CD4-positive, alpha-beta T cell treated with Interleukin-12 subunit alpha and Interleukin-12 subunit beta, for 1 hour (primary cell): ENCODE results near the gene CFAP157.
"Not testable (repeated sequence)": the region's sequence is repeated elsewhere in the genome, so short reads cannot be mapped to it uniquely, and the experiment has no call there.

ENCODE experiments used
- DNase-seq: peaks from one replicate; pipeline ENCODE4 v3.0.0-alpha.2; 2020

CFAP157 gene

DNA sequence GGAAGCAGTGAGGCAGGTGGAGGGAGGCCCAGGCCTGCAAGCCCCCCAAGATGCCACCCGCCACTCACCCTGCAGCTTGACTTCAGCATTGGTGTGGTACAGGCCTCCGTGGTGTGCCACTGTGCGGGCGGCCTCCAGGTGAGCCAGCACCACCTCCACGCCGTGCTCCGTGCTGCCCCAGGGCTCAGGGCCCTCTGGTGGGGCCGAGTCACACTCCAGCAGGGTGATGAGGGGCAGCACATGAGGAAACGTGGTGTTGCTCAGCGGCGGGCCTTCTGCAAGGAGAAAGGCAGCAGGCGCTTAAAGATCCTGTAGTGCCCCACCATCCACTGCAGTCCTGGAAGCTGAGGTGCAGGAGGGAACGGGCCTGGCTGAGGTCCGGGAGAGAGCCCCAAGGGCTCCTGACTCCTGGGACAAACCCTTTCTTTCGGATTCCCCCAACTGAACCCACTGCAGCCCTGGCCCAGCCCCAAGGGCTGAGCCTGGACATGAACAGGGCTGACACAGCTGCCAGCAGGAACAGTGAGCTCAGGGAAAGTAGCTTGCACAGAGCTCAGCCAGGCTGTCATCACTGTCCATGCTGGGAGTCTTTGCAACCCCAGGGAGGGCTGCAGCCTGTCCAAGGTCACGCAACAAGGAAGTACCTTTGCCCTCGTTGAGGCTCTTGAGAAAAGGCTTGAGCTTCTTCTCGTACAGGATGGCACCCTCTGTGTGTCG, 33.0 kb downstream of the CFAP157 start:
- DNase-seq: no peak

DNA sequence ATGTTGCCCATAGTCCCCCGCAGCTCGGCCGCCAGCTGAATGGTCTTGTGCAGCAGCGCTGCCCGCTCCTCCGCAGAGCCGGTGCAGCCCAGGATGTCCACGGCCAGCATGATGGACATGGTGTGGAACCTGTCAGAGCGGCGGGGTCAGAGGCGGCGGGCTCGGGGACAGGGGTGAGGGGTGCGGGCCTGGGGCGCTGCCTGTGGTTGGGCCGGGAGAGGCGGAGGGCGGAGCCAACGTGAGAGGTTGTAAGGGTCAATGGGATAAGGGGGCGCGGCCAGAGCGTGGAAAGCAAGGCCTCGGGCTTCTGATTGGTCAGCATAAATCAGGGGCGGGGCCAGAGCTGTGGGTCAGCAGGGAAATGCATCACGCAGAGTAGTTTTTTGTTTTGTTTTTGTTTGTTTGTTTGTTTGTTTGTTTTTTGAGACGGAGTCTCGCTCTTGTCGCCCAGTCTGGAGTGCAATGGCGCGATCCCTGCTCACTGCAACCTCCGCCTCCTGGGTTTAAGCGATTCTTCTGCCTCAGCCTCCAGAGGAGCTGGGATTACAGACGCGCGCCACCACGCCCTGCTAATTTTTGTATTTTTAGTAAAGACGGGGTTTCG, 35.1 kb downstream of the CFAP157 start:
- DNase-seq: no peak

DNA sequence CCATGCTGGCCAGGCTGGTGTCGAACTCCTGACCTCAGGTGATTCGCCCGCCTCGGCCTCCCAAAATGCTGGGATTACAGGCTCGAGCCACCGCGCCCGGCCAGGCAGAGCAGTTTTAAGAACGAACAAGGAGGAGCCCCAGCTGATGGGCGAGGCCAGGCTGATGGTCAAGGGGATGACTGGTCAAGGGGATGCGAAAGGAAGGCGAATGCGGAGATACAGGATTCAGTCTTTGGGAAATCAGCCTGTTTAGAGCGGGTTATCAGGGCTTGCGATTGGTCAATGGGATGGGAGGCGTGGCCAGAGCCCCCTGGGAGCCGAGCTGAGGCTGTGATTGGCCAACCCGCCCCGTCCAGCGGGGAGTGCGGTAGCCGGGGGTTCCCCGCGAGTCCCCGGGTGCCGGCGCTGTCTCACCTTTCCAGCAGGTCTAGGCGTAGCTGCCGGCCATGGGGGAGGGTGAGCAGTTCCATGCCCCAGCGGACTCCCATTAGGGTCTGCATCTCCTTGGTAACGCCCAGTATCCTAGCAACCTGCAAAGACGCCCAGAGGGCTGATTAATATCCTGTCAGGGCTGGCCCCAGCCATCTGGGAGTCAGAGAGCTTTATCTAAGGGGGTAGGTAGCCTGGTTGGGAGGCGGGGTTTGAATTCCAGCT, 35.8 kb downstream of the CFAP157 start:
- DNase-seq: no peak

DNA sequence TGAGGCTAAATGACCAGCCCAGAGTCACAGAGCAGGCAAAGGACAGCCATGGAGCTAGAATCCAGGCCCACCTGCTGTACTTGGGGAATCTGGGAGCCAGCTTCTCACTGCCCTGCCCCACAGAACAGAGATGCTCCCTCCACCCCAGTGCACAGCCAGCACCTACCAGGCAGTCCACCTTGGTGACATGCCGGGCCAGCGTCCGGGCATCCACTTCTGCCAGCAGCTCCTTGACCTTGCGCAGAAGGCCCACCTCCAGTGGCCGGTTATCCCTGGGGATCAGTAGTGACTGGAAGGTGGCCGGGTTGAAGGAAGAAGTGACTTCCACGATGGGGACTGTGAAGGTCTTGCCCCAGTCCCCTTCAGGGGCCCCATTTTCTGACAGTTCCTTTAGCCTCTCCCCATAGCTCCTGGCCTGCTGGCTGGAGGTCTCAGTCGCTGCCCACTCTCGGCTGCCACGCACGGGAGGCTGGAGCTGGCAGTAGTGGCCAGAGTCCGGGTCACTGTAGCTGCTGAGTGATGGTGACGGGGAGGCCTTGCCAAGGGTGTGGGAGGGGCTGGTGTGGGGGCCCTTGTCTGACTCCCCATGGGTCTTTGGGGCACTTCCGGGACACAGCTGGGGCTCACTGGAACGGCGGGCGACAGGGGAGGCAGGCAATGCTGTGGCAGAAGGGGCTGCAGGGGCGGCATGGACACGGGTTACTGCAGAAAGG, 37.8 kb downstream of the CFAP157 start:
- no peak for DNase-seq

DNA sequence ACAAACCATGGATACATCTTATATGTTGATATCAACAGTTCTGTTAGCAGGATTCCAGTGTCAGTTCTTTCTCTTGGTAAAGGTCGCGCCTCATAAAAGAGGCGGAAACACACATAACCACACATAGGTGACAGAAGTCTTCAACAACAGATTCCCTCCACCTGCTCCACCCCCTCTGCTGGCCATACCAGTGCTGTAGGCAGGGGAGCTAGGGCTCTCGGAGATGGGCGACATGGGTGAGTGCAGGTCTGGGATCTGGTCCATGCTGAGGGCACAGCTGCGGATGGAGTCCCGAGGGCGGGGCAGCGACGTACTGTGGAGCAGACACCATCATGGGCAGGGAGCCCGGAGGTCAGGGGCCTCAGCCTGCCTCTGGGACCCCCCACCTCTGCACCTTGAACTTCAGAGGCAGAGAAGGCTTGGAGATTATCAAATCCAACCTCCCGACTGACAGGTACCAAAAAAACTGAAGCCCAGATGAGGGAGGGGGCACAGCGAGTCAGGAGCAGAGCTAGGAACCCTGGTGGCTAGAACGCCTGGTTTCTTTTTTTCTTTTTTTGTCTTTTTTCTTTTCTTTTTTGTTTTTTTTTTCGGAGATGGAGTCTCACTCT, 40.3 kb downstream of the CFAP157 start:
- DNase-seq: peak; percentile 48

DNA sequence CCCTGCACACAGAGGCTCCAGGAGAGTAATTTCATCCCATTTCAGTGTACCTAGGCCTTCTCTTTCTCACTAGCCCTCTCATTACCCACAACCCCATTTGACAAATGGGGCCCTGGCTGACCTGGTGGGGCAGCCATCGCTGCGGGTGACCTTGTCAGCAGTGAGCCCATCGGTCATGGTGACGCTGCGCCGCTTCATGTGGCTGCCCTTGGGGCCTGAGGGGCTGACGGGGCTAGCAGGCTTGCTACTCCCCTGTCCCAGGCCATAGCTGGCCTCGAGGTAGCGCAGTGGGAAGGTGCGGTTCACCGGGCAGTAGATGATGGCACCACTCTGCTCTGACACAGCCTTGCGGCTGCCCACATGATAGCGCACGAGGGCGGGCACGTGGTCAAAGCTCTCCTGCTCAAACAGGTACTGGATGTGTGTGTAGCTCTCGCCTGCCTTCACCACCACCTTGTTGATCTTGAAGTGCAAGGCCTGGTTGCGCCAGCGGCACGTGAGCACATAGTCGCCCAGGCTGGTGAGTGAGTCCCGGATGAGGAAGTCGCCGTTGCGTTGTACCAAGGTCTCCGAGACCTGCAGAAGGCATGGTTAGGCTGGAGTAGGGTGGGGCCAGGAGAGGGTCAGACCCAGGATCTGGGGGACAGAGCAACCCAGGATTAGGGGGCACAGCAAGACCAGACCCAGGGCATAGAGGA, 42.5 kb downstream of the CFAP157 start:
- no peak for DNase-seq

DNA sequence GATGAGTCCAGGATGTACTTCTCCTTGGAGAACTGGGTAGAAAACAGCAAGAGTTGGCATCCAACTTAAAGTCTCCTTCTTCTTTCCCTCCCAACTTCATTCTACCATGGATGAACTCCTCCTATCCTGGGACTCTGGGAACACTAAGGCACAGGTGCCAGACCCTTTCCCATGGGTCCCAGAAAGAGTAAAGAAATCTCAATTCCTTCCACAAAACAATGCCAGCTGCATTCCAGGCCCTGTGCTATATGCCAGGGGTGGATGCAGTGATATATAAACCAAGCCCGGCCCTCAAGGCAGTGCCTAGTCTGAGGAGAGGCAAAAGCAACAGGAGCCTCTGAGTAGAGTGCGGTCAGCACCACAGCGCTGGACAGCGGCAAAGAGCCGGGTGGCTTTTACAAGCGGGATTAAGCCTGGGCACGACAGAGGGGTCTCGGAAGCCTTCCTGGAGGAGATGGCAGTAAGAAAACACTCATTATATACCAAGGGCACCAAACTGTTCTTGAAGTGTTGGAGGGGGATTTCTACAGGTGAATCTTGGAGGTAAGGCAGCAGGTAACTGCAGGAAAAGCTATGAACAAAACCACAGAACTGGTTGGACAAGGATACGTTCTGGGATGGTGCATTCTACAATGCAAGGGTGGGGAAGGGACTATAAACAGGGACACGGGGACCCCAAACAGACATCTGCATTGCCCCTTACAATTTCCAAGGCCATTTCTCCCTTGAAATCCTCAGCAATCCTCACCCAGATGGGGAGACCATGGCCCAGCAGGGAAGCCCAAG, 44.7 kb downstream of the CFAP157 start:
- no peak for DNase-seq

DNA sequence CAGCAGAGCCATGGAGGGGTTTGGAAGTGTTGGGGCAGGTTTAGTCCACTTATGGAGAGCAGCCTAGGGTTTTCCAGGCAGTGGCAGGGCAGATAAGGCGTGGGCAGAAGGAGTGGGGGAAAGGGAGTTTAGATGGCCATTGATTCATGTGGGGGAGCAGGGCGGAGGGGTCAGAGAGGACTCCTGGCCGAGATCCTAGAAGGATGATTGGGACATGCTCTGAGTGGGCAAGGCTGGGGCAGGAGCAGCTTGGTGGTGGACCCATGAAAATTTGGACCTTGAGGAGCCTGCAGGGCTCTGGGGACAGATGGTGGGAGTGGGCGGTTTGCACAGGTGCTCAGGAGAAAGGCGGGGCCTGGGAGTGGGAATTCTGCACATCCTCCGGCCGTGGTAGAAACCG, 46.4 kb downstream of the CFAP157 start:
- DNase-seq: no peak

DNA sequence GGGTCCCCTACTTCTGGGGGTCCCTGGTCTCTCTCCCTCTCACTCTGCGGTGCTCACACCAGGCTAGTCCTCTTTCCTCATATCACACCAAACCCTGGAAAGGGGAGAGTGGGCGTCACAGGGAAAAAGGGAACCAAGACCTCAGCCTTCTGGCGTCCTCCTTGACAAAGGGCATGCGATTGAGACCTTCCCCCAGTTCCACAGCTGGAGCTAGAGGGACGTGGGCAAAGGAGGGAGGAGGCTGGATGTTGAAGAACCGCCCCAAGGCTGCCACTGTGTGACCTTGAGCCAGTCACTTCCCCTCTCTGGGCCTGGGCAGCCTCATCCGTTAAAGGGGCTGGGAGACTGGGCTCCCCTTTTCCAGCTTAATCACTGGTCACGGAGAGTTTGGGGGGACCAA, 46.8 kb downstream of the CFAP157 start:
- no peak for DNase-seq

DNA sequence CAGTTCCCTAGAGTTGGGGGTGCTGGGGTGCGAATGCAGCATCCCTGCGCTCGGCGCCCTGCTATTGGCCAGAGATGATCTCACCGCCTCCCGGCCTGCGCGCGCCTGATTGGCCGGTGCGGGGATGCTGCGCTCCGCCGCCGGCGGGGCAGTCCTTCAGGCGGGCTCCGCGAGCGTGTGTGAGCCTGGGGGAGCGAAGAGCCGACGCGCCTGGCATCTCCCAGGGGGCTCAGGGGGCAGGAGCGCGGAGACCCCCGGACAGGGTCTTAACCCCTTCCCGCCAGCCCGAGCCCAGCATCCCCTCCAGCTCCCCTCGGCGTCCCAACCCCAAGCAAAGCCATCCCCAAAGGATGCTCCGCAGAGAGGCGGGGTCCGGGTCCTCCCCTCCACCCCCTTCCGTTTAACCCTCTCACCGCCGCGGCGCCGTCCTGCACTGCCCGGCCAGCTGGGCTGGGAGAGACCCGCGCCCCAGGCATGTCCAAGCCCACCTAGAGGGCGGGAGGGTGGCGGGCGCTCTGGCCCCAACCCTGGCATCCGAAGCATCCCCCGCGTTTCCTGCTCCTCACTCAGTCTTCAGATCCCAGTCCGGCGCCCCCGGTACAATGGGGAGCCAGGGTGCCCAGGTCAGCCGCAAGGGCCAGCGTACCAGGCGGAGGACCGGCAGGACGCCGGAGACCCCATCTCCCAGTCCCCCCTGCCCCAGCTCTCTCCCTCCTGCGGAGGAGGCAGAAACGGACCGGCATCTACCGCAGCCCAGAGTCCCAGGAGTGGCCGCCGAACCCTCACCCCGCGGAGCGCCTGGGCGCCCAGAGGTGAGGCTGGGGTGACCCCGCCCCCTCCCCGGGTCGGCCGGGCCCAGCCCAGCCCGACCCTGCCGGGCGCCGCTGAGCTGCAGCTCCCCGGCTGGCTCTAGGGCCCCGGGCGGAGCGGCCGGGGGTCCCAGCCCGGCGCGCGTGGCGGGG, 47.6 kb downstream of the CFAP157 start:
- no peak for DNase-seq

DNA sequence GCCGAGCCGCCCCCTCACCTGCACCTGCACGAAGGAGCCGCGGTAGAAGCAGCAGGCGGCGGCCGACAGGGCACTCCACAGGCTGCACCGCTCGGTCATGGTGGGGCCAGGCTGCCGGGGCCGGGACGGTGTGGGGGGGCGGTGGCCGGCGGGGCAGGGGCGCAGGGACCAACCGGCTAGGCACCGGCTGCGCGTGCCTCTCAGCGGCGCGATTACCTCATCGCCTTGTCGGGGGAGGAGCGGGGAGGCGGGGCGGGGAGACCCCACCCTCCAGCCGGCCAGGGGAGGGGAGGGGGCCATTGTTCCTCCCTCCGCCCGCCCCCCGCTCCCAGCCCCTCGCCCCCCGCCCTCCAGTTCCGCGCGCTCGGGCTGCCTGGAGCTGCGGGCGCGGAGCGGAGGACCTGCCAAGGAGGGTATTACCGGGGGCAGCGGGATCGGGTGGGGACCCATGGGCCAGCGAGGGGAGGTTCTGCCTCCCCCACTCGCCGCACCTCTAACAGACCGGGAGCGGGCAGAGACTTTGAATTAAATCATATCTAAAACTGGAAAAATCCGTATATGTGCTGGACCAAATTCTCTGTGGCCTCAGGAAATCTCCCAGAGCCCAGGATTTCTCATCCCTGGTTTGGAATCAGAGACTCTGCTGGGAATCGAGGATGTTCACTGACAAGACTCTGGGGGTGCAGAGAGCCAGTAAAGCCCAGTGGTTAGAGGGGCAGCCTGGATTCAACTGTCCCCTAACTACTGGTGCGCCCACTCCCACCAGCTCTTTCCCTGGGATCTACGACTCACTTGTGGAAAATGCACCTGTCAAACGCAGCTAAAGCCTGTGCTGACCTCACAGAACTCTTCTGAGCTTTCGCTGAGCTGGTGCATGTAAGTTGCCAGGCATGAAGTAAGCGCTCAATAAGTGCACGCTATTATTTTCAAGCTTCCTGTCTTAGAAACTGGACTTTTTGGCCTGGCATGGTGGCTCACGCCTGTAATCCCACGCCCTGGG, 48.6 kb downstream of the CFAP157 start:
- DNase-seq: no peak

DNA sequence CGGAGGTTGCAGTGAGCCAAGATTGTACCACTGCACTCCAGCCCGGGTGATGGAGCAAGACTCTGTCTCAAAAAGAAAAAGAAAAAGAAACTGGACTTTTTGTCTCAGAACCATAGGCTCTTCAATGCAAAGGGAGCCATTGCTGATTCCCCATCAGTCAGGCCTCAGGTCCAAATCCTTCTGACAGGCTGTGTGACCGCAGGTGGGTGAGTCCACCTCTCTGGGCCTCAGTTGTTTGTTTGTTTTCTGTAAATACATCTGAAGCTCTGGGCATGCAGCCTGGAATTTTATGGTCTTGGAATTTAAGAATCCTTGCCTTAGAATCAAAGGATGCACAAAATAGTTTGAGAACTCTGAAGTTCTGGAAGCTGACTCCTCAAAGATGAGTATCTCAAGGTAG, 49.4 kb downstream of the CFAP157 start:
- DNase-seq: no peak

DNA sequence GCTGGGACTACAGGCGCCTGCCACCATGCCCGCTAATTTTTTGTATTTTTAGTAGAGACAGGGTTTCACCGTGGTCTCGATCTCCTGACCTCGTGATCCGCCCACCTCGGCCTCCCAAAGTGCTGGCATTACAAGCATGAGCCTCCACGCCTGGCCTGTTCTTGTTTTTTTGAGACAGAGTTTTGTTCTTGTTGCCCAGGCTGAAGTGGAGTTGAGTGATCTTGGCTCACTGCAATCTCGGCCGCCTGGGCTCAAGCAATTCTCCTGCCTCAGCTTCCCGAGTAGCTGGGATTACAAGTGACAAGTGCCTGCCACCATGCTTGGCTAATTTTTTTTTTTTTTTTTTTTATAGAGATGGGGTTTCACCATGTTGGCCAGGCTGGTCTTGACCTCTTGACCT, 50.0 kb downstream of the CFAP157 start:
- DNase-seq: not testable (repeated sequence)

DNA sequence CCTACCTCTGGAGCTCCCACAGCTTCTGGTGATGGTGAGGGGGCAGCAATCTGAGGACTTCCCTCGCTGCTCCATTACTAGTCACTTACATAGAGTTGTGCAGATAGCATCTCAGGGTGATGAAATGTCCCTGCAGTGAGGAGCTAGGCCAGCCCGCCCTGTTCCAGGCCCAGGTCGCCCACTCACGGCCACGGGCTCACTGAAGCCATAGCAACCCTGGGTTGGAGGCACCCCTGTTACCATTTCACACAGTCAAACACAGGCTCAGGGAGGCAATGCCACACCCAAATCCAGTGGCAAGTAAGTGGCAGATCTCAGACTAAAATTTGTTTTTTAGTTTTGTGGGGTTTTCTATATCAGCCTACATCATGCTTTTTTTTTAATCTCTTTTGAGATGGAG, 52.1 kb downstream of the CFAP157 start:
- no peak for DNase-seq

DNA sequence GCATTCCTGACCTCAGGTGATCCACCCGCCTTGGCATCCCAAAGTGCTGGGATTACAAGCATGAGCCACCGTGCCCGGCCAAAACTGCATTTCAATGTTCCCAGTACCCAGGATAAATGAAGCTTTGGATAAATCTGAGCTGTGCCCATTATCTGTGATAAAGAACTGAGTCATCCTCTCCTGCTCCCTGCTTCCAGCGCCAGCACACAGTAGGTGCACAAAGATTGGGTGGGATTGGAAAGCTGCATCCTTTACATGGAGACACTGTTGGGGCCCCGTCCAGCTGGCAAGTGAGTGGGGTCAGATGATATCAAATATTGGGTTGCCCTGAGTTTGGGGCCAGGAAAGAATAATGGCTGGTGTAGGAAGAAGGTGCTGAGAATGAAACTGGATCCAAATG, 54.3 kb downstream of the CFAP157 start:
- DNase-seq: no peak

DNA sequence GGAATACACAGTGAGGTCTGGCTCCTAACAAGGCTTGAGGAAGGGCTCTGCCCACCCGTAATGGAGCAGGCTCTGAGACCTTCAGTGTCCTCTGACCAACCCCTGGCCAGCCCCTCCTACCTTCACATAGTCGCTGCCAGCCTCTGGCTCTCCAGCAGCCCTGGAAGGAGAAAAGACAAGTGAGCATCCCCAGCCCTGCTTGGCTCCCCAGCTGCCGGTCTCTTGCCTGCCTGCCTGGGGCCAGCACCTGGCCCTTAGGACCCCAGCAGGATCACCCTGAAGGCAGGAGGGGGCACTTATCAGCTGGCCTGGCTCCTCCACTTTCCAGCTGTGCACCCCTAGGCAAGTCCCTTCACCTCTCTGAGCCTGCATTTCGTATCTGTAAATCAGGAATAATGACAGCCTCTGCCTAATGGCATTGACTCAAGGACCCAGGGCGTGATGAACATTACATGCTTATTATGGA, 54.7 kb downstream of the CFAP157 start:
- DNase-seq: no peak

DNA sequence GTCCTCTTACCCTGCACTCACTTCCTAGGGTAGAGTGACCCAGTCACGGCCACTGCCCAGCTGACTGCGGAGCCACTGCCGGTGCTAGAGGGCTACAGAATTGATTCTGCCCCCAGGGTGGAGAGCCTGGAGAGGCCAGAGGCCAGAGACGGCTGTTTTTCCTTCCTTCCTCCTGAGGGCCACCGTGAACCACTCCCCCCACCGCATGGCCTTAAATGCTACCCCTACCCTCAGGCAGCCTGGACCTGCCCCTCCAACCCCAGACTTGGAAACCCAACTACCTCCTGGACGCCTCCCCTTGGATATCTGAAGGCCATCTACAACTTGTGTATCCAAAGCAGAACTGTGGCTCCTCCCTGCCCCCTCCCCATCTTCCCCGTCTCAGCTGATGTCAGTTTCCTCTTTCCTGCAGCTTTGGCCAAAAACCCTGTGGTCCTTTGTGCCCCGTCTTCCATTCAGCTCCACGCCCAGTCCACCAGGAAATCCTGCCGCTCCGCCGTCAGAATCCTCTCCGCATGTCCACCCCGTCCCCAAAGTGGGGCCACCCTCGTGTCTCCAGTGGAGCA, 55.4 kb downstream of the CFAP157 start:
- no peak for DNase-seq

DNA sequence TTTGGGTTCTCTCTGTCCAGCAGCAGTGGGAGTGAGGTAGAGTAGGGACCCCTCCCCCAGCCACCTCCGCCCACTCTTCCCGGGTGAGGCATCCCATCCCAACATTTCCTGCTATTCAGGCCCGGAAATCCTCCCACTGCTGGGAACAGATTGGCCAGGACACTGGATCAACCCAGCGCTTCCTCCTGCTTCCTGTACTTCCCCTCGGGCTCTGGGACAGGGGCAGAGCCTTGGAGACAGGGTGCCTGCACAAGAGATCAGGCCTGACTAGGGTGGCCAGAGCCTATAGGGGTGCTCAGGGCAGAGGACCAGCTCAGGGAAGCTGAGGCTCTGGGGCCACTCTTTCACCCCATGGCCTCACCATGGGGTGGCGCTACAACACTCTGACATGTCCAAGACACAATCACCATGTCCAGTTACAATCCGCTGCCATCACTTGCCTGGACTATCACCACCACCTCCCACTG, 57.2 kb downstream of the CFAP157 start:
- DNase-seq: peak; percentile 45

DNA sequence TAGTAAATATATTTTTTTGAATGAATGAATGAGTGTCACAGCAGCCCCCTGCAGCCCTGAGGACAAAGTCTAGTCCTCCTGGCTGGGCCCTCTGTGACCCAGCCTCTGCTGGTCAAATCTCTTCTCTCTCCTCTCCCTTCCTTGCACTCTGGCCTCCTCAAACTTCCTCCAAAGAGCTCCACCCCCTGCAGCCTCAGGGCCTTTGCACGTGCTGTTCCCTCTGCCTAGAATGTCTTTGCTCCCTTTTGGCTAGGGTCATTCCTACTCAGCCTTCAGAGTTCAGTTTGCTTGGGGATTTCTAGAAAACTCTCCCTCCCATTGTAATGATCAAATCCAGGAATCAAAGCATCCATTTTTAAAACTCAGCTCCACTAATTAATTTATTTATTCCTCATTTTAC, 58.6 kb downstream of the CFAP157 start:
- DNase-seq: no peak
